Measurements from ENCODE around the gene LYSMD2.

DNA sequence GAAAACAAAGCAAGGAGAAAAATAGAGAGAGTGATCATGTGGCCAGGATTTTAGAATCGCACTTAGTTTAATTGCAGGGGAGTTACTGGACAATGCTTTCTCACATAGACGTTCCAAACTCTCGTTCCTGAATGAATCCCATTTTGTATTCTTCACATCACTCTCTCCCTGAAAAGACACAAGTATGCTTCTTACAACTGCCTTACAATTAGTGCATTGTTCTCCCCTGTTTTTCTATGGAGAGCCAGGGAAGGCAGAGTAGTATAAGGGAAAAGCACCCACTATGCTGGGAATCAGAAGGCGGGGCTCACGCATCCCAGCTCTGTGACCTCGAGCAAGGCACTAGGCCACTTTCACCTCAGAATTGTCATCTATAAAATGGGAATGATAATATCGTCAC is 28.3 kb upstream of the LYSMD2 start:
- TF ChIP-seq TAF1 (IDR thresholded peaks at IDR 0.05; ENCODE audit: low read depth, low read length) (no peak), POLR2A (IDR thresholded peaks at IDR 0.05; ENCODE audit: control extremely low read depth in 1 of 2, low read depth in 2 of 2, low read length in 2 of 2) (no peak), EZH2 (IDR thresholded peaks at IDR 0.05; ENCODE audit: low read depth, low read length, severe bottlenecking) (no peak), POLR2AphosphoS5 (IDR thresholded peaks at IDR 0.05; ENCODE audit: low read depth, low read length) (no peak), CBX8 (IDR thresholded peaks at IDR 0.05; ENCODE audit: borderline replicate concordance, low read depth, low read length) (no peak), RFX5 (IDR thresholded peaks at IDR 0.05; ENCODE audit: borderline replicate concordance, low read depth, low read length) (no peak), GABPA (IDR thresholded peaks at IDR 0.05; ENCODE audit: borderline replicate concordance, insufficient read depth, low read length) (no peak), EP300 (IDR thresholded peaks at IDR 0.05; ENCODE audit: borderline replicate concordance in 1 of 2, low read depth in 2 of 2, low read length in 2 of 2) (no peak)
- TF ChIP-seq, protein P1, sequence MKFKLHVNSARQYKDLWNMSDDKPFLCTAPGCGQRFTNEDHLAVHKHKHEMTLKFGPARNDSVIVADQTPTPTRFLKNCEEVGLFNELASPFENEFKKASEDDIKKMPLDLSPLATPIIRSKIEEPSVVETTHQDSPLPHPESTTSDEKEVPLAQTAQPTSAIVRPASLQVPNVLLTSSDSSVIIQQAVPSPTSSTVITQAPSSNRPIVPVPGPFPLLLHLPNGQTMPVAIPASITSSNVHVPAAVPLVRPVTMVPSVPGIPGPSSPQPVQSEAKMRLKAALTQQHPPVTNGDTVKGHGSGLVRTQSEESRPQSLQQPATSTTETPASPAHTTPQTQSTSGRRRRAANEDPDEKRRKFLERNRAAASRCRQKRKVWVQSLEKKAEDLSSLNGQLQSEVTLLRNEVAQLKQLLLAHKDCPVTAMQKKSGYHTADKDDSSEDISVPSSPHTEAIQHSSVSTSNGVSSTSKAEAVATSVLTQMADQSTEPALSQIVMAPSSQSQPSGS (IDR thresholded peaks at IDR 0.05; ENCODE audit: low read length) = no peak
- TF ChIP-seq, protein P2, sequence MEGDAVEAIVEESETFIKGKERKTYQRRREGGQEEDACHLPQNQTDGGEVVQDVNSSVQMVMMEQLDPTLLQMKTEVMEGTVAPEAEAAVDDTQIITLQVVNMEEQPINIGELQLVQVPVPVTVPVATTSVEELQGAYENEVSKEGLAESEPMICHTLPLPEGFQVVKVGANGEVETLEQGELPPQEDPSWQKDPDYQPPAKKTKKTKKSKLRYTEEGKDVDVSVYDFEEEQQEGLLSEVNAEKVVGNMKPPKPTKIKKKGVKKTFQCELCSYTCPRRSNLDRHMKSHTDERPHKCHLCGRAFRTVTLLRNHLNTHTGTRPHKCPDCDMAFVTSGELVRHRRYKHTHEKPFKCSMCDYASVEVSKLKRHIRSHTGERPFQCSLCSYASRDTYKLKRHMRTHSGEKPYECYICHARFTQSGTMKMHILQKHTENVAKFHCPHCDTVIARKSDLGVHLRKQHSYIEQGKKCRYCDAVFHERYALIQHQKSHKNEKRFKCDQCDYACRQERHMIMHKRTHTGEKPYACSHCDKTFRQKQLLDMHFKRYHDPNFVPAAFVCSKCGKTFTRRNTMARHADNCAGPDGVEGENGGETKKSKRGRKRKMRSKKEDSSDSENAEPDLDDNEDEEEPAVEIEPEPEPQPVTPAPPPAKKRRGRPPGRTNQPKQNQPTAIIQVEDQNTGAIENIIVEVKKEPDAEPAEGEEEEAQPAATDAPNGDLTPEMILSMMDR (IDR thresholded peaks at IDR 0.05; ENCODE audit: control extremely low read depth in 1 of 3, insufficient read depth in 1 of 3, low read depth in 1 of 3, low read length in 3 of 3) = no peak

Data from H1 (cell line).